AG10803 (cell line): ENCODE results near the gene FKBP5.

Source experiments
- DNase-seq: peaks from one replicate; pipeline ENCODE4 v3.0.0; 2010; ENCODE audit warnings: low read depth
- H3K4me3 ChIP-seq: 2 replicates; pipeline ENCODE4 v1.5.1; 2011; ENCODE audit warnings: mild to moderate bottlenecking, low read length, control low read depth
- CTCF ChIP-seq: conservative IDR thresholded peaks from 2 replicates; pipeline ENCODE4 v1.5.1; 2011; ENCODE audit warnings: mild to moderate bottlenecking, low read length, control low read depth, inconsistent platforms

Gene FKBP5

GRCh38 chr6:35651244-35651643 is 37.5 kb downstream of the FKBP5 start:
- no peak overlapping the region for H3K4me3 ChIP-seq
- no peak for TF ChIP-seq CTCF
- no peak for DNase-seq

- DNase-seq = no peak
- TF ChIP-seq CTCF = no peak
- no peak overlapping the region for H3K4me3 ChIP-seq
Measured at GRCh38 chr6:35650015-35650414, 38.7 kb downstream of the FKBP5 start.

DNA sequence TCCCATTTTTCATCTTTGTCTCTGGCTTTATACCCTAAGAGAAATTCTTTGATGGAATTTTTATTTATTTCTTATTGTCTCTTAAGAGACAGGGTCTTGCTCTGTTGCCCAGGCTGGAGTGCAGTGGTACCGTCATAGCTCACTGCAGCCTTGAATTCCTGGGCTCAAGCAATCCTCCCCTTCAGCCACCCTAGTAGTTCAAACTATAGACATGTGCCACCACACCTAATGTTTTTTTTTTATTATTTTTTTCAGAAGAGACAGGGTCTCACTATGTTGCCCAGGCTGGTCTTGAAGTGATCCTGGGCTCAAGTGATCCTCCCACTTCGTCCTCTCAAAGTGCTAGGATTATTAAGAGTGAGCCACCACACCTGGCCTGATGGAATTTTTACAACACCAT is 40.5 kb downstream of the FKBP5 start:
- TF ChIP-seq CTCF = no peak
- H3K4me3 ChIP-seq = no peak overlapping the region
- no peak for DNase-seq

DNA sequence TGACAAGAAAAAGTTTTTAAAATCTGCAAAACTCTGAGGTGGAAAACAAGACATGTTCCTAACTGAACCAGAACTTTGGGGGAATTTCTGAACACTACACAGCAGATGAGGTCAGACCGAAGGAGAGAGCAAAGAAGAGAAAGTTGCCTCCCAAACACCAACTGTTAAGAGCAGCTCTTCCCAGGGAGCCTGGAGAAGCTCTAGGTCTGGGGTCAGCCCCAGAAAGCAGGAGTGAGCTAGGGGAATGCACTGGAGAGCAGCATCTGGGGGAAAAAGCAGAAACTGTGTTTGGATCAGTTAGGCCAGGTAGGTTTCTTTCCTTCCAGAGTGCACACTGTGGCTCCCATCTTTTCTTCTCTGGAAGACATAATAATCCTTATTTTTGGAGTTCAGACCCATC is 41.3 kb downstream of the FKBP5 start:
- TF ChIP-seq CTCF = no peak
- no peak overlapping the region for H3K4me3 ChIP-seq

DNA sequence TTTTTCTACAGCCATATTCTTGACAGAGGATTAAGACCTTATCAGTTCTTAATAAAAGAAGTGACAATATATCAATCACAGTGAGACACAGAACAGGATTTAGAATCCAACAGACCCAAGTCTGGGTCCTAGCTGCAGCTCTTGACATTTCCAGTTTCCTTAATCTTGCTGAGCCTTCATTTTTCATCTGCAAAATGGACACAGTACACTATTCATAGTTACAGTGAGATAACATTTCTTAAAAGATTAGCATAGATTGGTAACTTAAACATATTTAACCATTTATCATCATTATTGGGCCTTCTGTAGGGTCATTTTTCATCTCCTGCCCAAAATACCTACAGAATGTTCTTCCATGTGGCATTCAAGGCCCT is 45.6 kb downstream of the FKBP5 start:
- no peak overlapping the region for H3K4me3 ChIP-seq
- TF ChIP-seq CTCF = no peak
- no peak for DNase-seq

More for the DNA sequence above, 41.3 kb downstream of the FKBP5 start:
- no peak for DNase-seq

DNA sequence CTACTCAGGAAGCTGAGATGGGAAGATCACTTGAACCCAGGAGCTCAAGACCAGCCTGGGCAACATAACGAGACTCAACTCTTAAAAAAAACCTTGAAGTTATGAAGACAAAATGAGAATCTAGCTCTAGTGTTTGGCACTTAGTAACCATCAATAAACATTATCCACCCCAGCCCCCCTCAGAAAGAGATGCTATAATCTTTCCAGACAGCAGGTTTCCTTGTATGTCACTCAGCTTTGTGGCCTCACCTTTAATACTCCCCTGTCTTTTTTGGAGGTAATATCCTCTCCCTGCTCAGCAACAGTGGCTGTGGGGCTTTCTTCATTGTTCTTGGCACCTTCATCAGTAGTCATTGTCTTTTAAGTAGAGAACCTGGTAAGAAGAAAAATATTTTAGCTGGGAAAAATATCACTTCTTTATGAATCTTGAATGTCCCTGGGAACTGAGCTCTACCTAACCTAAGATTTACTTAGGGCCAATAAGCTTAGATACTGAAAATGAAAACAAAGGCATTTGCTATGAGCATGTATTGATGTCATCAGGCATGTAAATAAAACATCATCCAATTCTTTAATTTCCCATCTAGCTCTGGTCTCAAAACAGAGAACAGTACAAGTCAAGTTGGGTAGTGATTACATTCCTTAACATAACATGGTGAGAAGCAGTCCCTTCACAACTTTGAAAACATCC is 46.1 kb downstream of the FKBP5 start:
- TF ChIP-seq CTCF = no peak
- no peak for DNase-seq
- no peak overlapping the region for H3K4me3 ChIP-seq

DNA sequence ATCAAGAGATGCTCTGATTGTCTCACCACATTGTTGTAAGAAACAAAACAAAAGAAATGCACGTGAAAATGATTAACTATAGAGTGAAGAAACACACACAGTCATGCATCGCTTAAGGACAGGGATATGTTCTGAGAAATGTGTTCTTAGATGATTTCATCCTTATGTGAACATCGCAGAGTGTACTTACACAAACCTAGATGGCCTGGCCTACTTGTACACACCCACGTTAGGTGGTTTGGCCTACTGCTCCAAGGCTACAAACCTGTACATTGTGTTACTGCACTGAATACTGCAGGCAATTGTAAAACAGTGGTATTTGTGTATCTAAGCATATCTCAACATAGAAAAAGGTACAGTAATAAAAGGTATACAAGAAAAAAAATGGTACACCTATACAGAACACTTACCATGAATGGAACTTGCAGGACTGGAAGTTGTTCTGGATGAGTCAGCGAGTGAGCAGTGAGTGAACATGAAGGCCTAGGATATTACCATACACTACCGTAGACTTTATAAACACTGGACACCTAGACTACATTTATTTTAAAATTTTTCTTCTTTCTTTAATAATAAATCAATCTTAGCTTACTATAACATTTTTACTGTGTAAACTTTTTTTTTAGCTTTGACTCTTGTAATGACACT is 48.6 kb downstream of the FKBP5 start:
- TF ChIP-seq CTCF = no peak
- DNase-seq = peak; percentile 23
- no peak overlapping the region for H3K4me3 ChIP-seq
